Keratinocyte (primary cell): ENCODE measurements around the gene HESX1. TPM values are rescaled to one million over a fixed set of nuclear protein-coding genes. Genes with fewer than 3 reads are reported as not detected.

ENCODE experiments used
- DNase-seq: peaks from one replicate; pipeline ENCODE4 v3.0.0-alpha.2; 2011; ENCODE audit warnings: low read depth, missing footprints, low spot score
- FAIRE-seq: peaks from 2 replicates; lab custom pipeline; 2011; peaks lifted over from hg19 to GRCh38; lab: Jason Lieb, UNC
- H2AFZ ChIP-seq: 2 replicates; pipeline ENCODE4 v1.6.0; 2012; ENCODE audit warnings: low read length, control low read depth, inconsistent platforms; ENCODE audit not compliant: control insufficient read depth
- H3K27ac ChIP-seq: 2 replicates; pipeline ENCODE4 v1.5.1; 2011; ENCODE audit warnings: low read length; ENCODE audit not compliant: control insufficient read depth, insufficient read depth
- H3K27me3 ChIP-seq: 3 replicates; pipeline ENCODE4 v1.6.0; 2011; ENCODE audit warnings: low read length; ENCODE audit not compliant: control insufficient read depth, insufficient read depth; ENCODE audit errors: extremely low read depth
- H3K36me3 ChIP-seq, 2 experiments: 2 replicates in 1 of 2; 3 replicates in 1 of 2; pipeline ENCODE4 v1.5.1; 2011; ENCODE audit warnings: low read length in 2 of 2, mild to moderate bottlenecking in 1 of 2; ENCODE audit not compliant: control insufficient read depth in 2 of 2, insufficient read depth in 2 of 2; ENCODE audit errors: extremely low read depth in 1 of 2
- H3K4me1 ChIP-seq: 3 replicates; pipeline ENCODE4 v1.5.1; 2011; ENCODE audit warnings: low read length; ENCODE audit not compliant: control insufficient read depth, insufficient read depth; ENCODE audit errors: extremely low read depth
- H3K4me2 ChIP-seq: 3 replicates; pipeline ENCODE4 v1.6.0; 2011; ENCODE audit warnings: low read depth, low read length; ENCODE audit not compliant: control insufficient read depth, insufficient read depth; ENCODE audit errors: extremely low read depth
- H3K4me3 ChIP-seq, 3 experiments: fragments of 200-600 bp in 1 of 3; sonication (generic) in 1 of 3; 2 replicates in 2 of 3; 3 replicates in 1 of 3; pipeline ENCODE4 v1.5.1; 2011 to 2016; ENCODE audit warnings: low read length in 3 of 3, mild to moderate bottlenecking in 3 of 3, control low read depth in 2 of 3, inconsistent platforms in 1 of 3, low read depth in 1 of 3, mixed read lengths in 1 of 3, mixed run types in 1 of 3, moderate library complexity in 1 of 3; ENCODE audit not compliant: control insufficient read depth in 2 of 3, insufficient read depth in 2 of 3; ENCODE audit errors: extremely low read depth in 1 of 3
- H3K79me2 ChIP-seq: 2 replicates; pipeline ENCODE4 v1.6.0; 2012; ENCODE audit warnings: low read length; ENCODE audit not compliant: control insufficient read depth, insufficient read depth
- H3K9ac ChIP-seq: 3 replicates; pipeline ENCODE4 v1.6.0; 2011; ENCODE audit warnings: low read length; ENCODE audit not compliant: control insufficient read depth, insufficient read depth; ENCODE audit errors: extremely low read depth
- H3K9me1 ChIP-seq: 3 replicates; pipeline ENCODE4 v1.6.0; 2011; ENCODE audit warnings: low read length; ENCODE audit not compliant: control insufficient read depth, insufficient read depth; ENCODE audit errors: extremely low read depth
- H3K9me3 ChIP-seq: 2 replicates; pipeline ENCODE4 v1.5.1; 2012; ENCODE audit warnings: low read depth, low read length; ENCODE audit not compliant: control insufficient read depth
- H4K20me1 ChIP-seq: 3 replicates; pipeline ENCODE4 v1.6.0; 2011; ENCODE audit warnings: low read length; ENCODE audit not compliant: control insufficient read depth, insufficient read depth; ENCODE audit errors: extremely low read depth
- EZH2 ChIP-seq: IDR thresholded peaks from one replicate; pipeline ENCODE4 v1.6.1; 2012; ENCODE audit warnings: inconsistent platforms, mild to moderate bottlenecking, low read length, moderate library complexity
- dilution Hi-C: fragments of 300-500 bp; cut with MboI; formaldehyde crosslinking; loops from one replicate; pipeline ENCODE4 v1.7.0; 2020; ENCODE audit warnings: low sequenced_read_pairs; ENCODE audit not compliant: extremely low pct_ligation_motif_present
- polyA plus RNA-seq, 5 experiments: library from polyadenylated mRNA; depleted of rRNA in 3 of 5; stranded (reverse) in 3 of 5; stranded (forward) in 1 of 5; unstranded in 1 of 5; fragments of >200 nt; gene quantifications; 1 replicate in 1 of 5; 2 replicates in 3 of 5; 3 replicates in 1 of 5; pipeline versions ENCODE4 v1.2.1 to v1.2.3, GENCODE V29; 2011 to 2012; ENCODE audit warnings: missing spikeins in 2 of 5, low read depth in 1 of 5, low replicate concordance in 1 of 5
- TF ChIP-seq, protein P1 (sequence below), 3 experiments: IDR thresholded peaks in 1 of 3; conservative IDR thresholded peaks in 1 of 3; optimal IDR thresholded peaks in 1 of 3; 2 replicates in 2 of 3; 3 replicates in 1 of 3; pipeline versions ENCODE3 to v1.5.1; 2011; ENCODE audit warnings: low read length in 3 of 3, mild to moderate bottlenecking in 3 of 3, moderate library complexity in 2 of 3, control low read depth in 1 of 3, inconsistent platforms in 1 of 3; ENCODE audit not compliant: insufficient read depth in 2 of 3; ENCODE audit errors: extremely low read depth in 1 of 3

HESX1 gene
- polyA plus RNA-seq, 1 donor (not counting 4 experiments of a cell fraction or from before 2014, with no cell fraction given): 0.29 TPM

DNA sequence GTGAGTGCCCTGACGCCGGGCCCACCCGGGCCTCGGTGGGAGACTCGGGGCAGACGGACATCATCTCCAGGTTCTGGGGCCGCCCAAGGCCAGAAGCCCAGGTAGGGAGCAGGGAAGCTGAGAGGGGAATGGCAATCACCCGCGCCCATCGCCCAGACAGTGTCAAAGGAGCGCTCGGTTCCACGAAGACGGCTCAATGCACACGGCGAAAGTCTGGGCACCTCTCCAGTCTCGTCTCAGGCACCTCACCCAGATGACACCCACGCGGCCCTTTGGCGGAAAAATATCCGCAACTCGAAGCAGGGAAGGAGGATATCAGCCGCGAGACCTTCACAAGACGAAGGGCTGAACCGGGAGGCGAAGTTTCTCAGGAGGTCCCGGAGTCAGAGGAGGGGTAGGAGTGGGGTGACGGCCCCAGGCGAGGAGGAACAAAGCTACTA, 35.5 kb downstream of the HESX1 start:
- peak overlapping the region; percentile 68 for H2AFZ ChIP-seq
- peak; percentile 53 for TF ChIP-seq EZH2
- TF ChIP-seq, protein P1, sequence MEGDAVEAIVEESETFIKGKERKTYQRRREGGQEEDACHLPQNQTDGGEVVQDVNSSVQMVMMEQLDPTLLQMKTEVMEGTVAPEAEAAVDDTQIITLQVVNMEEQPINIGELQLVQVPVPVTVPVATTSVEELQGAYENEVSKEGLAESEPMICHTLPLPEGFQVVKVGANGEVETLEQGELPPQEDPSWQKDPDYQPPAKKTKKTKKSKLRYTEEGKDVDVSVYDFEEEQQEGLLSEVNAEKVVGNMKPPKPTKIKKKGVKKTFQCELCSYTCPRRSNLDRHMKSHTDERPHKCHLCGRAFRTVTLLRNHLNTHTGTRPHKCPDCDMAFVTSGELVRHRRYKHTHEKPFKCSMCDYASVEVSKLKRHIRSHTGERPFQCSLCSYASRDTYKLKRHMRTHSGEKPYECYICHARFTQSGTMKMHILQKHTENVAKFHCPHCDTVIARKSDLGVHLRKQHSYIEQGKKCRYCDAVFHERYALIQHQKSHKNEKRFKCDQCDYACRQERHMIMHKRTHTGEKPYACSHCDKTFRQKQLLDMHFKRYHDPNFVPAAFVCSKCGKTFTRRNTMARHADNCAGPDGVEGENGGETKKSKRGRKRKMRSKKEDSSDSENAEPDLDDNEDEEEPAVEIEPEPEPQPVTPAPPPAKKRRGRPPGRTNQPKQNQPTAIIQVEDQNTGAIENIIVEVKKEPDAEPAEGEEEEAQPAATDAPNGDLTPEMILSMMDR (optimal IDR thresholded peaks at IDR 0.05 in 1 of 3, IDR thresholded peaks at IDR 0.05 in 1 of 3, conservative IDR thresholded peaks at IDR 0.05 in 1 of 3; ENCODE audit: extremely low read depth in 1 of 3, insufficient read depth in 2 of 3, low read length in 3 of 3): no peak
- H3K9ac ChIP-seq: no peak overlapping the region
- H3K27me3 ChIP-seq: peaks cover 23% of the 10 kb centered on the region
- peak overlapping the region; percentile 61 to 77 (median 64) for H3K4me3 ChIP-seq
- DNase-seq (no peak), FAIRE-seq (no peak)
- H3K36me3 ChIP-seq: no peaks in the 10 kb centered on the region
- H4K20me1 ChIP-seq: peaks cover 3% of the 10 kb centered on the region
- dilution Hi-C loops: no loop called here
- H3K27ac ChIP-seq: no peak overlapping the region
- no peaks in the 10 kb centered on the region for H3K9me3 ChIP-seq
- H3K4me1 ChIP-seq: no peaks in the 10 kb centered on the region
- H3K4me2 ChIP-seq: peak overlapping the region; percentile 87
- H3K79me2 ChIP-seq: no peaks in the 10 kb centered on the region
- H3K9me1 ChIP-seq: no peaks in the 10 kb centered on the region

DNA sequence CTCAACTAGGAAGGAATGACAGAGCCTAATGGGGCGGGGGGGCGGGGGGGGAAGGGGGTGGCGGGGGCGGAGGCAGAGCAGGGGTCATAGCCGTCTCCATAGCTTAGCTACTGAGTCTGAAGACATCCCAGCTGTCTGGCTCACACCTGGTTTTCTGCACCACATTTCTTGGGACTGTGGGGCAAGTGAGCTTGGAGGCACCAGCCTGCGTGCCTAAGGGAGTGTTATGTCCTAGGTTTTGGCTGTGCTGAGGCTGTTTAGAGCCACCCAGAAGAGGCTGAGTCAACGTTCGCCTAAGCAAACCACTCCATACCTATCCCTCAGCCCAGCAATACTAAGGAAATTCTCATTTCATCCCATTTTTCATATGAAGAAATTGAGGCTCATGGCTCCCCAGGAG, 36.0 kb downstream of the HESX1 start:
- Histone ChIP-seq H3K9me3 (no peaks in the 10 kb centered on the region), H3K4me3 (no peak overlapping the region)

More for the DNA sequence above, 36.0 kb downstream of the HESX1 start:
- peaks cover 3% of the 10 kb centered on the region for H4K20me1 ChIP-seq
- no peaks in the 10 kb centered on the region for H3K36me3 ChIP-seq
- TF ChIP-seq EZH2: no peak
- TF ChIP-seq, protein P1 (optimal IDR thresholded peaks at IDR 0.05 in 1 of 3, IDR thresholded peaks at IDR 0.05 in 1 of 3, conservative IDR thresholded peaks at IDR 0.05 in 1 of 3; ENCODE audit: extremely low read depth in 1 of 3, insufficient read depth in 2 of 3, low read length in 3 of 3): no peak
- peaks cover 23% of the 10 kb centered on the region for H3K27me3 ChIP-seq
- DNase-seq: no peak
- H3K79me2 ChIP-seq: no peaks in the 10 kb centered on the region
- no peaks in the 10 kb centered on the region for H3K4me1 ChIP-seq
- H3K9me1 ChIP-seq: no peaks in the 10 kb centered on the region
- FAIRE-seq: no peak
- dilution Hi-C loops: no loop called here
- no peak overlapping the region for H2AFZ ChIP-seq
- H3K4me2 ChIP-seq: peak overlapping the region; percentile 87
- H3K27ac ChIP-seq: no peak overlapping the region
- no peak overlapping the region for H3K9ac ChIP-seq
